ENCODE results near the gene HSPA14.
A peak's percentile ranks its signal among the peaks of the same experiment; 100 is the strongest.
"Not testable (repeated sequence)": the region's sequence is repeated elsewhere in the genome, so short reads cannot be mapped to it uniquely, and the experiment has no call there.

The HSPA14 gene, protein sequence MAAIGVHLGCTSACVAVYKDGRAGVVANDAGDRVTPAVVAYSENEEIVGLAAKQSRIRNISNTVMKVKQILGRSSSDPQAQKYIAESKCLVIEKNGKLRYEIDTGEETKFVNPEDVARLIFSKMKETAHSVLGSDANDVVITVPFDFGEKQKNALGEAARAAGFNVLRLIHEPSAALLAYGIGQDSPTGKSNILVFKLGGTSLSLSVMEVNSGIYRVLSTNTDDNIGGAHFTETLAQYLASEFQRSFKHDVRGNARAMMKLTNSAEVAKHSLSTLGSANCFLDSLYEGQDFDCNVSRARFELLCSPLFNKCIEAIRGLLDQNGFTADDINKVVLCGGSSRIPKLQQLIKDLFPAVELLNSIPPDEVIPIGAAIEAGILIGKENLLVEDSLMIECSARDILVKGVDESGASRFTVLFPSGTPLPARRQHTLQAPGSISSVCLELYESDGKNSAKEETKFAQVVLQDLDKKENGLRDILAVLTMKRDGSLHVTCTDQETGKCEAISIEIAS

DNA sequence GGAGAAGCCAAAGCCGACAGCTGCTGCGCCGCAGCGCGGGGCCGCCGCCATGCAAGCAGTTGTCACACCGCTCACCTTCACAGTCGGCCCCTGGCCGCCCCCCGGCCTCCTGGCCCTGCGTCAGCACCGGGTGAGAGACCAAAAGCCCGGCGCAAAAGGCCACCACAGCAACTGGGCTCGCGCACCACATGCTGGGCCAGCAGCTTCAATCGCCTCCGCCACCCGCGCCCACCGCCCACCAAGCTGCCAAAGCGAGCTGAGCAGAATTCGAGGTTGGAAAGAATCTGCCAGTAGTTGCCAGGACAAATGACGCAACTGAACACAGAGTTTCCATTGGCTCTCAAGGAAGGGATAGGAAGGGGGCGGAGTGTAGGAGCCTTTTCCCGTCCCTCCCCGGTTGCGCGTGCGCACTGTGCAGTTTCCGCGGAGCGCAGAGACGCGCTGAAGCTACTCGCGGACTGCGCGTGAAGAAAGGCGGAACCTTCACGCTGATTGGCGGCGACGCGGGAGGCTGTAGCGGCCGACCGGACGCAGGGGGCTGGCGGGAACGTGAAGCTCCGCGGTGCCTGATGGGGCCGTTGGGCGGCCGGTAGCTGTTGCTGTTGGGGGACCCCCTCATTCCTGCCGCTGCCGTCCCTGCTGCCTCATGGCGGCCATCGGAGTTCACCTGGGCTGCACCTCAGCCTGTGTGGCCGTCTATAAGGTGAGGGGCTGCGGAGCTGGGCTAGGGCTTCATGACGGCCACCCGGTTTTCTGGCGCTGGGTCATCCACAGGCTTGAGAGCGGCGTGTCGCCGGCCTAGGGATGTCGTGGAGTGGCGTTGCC, at the start of gene HSPA14, which contains the start of the genes CDNF and MSANTD7:
Gene HSPA14 (plus strand): TSS at position 550 of the 825 bp plus-strand sequence. CDS start 97 bp downstream, at position 647.
Gene CDNF (minus strand): TSS at position 281 of the 825 bp plus-strand sequence. CDS start 91 bp downstream, at position 190.
Gene MSANTD7 (plus strand): TSS at position 550 of the 825 bp plus-strand sequence. CDS start 3,979 bp downstream, outside the sequence.
- peak; percentile 99 for DNase-seq

DNA sequence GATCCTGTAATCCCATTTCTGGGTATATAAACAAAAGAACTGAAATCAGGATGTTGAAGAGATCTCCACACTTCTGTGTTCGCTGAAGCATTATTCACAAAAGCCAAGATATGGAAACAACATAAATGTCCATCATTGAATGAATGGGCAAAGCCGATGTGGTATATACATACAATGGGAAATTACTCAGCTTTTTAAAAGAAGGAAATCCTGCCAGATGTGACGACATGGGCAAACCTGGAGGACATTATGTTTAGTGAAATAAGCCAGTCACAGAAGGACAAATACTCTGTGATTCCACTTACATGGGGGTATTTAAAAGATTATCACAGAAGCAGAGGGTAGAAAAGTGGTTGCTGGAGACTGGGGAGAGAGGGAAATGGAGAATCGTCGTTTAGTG, 39.5 kb upstream of the HSPA14 start:
- DNase-seq: no peak

DNA sequence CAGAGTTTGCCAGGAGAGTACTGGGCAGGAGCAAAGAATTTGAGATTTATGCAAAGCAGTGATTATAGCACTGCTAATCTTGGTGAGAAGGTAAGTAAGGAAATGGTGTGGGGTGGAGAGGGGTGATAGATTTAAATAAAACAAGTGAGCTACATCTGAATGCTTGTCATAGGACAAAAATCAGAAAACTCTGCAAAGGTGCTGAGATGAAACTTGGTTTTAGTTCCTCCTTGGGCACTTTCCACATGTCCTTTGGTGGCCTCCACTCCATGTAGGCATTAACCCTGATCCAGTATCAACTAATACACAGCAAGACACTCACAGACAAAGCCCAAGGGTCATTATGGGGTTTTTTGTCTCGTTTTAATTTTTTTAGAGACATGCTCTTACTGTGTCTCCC, 37.7 kb upstream of the HSPA14 start:
- no peak for DNase-seq

DNA sequence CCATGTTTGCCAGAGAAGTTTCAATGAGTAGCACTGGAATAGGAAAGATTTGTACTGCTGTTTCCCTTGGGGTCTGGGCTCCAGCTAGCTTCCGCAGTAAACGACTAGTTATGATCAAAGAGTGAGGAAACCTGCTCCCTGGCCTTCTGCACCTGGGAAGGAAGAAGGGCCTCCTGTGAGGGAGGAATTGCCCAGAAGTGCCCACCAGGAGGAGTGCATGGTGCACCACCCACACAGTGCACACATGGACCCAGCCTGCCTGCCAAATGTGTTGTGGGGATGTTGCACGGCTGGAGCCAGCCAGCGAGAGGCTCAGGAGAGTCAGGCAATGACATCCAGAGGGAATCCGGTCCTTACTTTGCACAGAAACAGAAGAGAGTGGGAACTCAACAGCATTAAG, 36.4 kb upstream of the HSPA14 start:
- peak; percentile 5 for DNase-seq

DNA sequence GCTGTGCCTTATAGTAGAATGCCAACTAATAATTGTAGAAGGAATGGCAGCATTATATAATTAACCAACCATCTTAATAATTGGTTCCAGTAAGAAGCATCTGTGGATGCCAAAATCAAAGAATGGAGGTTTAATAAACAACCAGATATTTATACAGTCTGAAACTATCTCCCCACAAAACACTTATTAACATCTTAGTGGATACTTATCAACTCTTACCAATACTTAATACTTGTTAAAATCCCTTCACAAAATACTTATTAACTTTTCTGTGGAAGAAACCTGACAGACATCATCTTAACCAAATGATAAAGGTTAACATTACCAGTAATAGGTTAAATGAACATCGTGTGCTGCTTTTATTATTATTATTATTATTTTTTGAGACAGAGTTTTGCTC, 34.3 kb upstream of the HSPA14 start:
- DNase-seq: no peak

DNA sequence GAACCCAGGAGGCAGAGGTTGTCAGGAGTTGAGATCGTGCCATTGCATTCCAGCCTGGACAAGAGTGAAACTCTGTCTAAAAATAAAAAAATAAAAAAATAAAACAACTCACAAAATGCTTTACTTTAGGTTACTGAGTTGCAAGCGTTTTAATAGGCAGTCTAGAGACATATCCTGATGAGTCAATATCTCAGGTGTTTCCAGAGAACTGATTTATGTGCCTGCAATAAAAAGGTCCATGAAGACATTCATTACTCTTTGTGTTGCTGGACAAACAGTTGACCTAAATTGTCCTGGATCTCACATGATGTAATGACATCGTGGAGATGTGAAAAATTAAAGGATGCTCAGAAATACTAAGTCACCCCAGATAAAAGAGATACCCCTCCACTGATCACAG, 31.8 kb upstream of the HSPA14 start:
- DNase-seq: no peak

DNA sequence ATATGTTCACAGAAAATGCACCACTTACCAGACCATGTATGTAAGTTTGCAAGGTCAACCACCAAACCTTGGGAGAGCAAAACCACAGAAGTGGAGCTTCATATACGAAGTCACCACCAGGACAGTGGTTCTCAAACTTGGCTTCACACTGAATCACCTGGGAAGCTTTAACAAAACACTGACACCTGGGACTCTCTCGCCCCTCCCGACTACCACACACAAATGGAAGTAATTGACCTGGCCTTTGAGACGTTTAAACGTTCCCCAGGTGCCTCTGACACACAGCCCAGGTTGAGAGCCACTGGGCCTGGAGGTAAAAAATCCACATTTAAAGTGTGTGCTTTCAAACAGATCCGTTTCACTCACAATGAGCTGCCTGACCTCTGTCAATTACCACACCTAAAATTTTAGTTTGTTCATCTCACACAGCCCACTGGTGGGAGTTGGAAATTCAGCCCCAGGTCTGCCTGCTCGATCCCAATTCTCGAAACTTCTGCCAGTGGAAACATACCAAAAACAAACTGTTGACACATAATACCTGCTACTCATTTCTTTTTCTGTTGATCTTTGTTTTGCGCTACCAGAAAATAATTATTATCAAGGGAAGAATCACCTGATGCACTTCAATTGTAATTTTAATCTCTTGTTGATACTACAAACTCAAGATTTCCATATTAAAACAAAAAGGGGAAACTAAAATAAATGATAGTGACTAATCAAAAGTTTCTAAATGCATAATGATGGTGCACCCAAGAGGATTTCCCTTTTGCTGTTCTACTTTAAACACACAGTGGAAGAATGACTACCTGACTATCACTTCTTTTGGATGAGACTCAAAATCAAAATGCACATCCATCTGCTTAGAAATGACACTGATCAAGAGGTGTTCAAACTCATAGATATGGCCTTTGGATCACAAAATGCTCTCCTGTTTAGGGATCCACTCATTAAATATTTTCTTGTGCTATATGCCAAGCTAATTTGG, 26.8 kb upstream of the HSPA14 start:
- no peak for DNase-seq

DNA sequence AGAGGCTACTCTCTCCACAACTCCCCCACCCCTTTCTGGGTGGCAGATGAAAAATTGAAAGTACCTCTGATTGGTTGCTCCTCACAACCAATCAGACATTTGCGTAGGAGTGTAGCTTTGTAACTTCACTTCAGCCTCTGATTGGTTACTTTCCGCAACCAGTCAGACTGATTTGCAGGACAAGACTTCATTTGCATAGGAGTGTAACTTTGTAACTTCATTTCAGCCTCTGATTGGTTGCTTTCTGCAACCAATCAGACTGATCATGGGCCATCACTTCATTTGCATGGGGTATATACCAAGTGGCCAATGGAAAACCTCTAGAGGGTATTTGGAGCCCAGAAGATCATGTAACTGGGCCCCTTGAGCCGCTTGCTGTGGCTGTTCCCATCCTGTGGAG, 25.8 kb upstream of the HSPA14 start:
- DNase-seq: no peak

DNA sequence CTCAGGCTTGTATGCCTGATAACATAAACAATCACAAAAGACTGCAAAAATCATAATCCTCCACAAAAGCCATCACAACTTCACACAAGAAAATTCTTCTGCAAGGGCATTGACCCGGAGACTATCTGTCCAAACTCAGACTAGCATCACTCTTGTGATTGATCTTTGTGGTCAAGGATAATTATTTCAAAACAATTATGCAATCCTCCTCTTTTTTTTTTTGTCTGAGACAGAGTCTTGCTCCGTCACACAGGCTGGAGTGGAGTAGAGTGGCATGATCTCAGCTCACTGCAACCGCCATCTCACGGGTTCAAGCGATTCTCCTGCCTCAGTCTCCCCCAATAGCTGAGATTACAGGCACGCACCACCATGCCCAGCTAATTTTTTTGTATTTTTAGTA, 22.4 kb upstream of the HSPA14 start:
- no peak for DNase-seq

DNA sequence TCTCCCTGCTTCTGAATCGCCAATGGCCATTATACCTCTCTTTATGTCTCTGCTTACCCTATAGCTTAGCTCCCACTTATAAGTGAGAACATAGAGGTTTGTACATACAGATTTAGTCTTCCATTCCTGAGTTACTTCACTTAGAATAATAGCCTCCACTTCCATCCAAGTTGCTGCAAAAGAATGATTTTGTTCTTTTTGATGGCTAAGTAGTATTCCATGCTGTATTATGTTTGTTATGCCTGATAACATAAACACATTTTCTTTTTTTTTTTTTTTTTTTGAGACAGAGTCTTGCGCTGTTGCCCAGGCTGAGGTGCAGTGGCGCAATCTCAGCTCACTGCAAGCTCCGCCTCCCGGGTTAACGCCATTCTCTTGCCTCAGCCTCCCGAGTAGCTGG, 21.4 kb upstream of the HSPA14 start:
- DNase-seq: not testable (repeated sequence)

DNA sequence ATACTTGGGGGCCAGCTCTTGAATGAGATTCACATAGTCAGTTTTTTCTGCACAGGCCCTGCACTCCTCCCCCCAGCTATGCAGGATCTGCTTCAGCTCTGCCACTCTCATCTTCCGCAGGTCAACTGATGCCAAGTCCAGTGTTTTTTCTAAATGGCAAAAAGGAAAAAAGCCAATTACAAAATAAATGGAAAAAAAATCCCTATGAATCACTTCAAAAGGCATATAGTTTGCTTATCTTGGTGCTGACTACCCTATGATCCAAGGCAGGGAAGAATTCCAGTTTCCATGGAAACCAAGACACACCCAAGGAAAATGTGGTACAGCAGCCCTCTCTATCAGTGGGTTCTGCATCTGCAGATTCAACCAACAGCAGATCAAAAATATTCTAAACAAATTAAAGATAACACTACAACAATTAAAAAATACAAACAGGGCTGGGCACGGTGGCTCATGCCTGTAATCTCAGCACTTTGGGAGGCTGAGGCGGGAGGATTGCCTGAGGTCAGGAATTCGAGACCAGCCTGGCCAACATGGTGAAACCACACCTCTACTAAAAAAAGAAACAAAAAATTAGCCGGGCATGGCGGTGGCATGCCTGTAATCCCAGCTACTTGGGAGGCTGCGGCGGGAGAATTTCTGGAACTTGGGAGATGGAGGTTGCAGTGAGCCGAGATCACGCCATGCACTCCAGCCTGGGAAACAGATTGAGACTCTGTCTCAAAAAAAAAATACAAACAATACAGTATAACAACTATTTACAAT, 17.9 kb upstream of the HSPA14 start:
- no peak for DNase-seq

DNA sequence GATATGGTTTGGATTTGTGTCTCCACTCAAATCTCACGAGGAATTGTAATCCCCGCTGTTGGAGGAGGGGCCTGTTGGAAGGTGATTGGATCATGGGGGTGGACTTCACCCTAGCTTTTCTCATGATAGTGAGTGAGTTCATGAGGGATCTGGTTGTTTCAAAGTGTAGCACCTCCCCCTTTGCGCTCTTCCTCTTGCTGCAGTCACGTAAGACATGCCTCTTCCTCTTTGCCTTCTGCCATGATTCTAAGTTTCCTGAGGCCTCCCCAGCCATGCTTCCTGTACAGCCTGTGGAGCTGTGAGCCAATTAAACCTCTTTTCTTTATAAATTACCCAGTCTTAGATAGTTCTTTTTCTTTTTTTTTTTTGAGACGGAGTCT, 17.3 kb upstream of the HSPA14 start:
- DNase-seq: no peak

DNA sequence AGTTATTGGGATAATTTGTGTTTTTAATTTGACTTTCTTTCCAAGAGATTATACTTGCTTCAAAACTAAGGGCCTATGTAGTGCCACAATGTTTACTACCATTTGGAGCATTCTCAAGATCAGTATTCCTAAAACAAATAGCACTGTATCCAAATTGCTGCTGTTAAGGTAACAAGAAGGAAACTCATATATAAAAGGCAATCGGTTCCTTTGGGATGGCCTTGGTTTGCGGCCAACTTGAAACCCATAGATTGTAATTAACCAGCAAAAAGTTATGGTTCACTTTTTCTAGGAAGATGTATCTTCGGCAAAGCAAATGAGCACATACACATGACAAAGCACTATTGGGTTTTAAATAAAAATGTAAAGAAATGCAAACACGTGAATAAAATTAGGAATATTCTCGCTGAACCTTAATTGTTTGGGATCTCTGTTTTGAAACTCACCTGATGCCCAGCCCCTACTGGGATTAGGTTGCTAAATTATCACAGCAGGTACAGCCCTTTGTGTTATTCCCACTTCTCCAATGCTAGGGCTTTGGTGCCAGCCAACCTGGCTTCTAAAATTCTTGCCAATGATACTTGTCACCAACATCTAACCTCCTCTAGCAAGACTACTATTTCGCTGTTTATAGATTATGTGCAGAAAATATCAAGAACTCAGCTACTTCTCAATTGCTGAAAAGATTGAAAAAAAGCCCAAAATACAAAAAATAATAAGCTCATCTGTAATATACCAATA, 16.3 kb upstream of the HSPA14 start:
- no peak for DNase-seq

DNA sequence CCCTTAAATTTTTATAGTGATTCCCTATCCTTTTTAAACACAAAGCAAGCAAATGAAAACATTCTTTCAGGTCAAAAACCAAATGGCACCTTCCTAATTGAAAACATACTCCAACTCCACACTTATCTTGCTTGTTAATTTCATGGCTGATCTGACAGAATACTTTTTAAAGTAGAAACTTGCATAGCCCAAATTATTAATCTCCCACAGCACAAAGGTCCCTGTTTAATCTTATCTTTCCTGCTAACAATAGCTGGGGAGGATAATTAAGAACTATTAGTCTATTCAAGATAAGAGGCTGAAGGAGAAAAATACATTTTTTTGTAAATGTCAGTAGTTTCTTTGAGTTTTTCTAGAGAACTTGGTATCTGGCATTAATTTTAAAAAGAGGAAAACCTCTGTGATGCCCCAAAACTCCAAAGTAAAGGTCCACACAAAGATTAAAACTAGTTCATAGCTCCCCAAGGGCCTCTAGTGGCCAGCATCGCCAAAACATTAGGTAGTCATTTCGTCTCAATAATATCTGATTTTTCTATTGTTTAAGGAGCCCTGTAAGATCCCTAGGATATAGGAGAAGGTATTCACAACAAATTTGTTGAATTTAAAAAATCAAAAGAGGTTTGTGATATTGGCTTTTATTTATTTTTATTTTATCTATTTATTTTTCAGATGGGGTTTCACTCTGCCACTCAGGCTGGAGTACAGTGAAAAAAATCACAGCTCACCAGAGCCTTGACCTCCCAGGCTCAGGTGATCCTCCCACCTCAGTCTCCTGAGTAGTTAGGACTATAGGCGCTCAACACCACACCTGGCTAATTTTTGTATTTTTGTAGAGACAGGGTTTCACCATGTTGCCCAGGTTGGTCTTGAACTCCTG, 15.0 kb upstream of the HSPA14 start:
- DNase-seq: peak; percentile 62

DNA sequence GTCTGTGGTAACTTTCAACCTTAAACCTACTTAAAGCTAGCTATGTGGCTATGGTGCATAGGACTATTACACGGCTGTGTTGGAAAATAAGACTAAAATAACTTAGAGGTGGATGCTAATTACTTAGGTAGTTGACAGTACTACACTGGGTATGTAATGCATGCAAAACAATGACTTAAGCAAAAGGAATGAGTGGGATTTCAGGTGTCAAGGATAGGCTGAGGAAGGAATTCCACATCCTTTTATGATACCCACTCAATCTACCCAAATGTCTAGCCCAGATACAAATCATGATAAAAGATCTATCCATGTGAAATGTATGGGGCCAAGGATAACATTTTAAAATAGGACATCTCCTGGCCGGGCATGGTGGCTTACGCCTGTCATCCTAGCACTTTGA, 14.1 kb upstream of the HSPA14 start:
- DNase-seq: no peak

DNA sequence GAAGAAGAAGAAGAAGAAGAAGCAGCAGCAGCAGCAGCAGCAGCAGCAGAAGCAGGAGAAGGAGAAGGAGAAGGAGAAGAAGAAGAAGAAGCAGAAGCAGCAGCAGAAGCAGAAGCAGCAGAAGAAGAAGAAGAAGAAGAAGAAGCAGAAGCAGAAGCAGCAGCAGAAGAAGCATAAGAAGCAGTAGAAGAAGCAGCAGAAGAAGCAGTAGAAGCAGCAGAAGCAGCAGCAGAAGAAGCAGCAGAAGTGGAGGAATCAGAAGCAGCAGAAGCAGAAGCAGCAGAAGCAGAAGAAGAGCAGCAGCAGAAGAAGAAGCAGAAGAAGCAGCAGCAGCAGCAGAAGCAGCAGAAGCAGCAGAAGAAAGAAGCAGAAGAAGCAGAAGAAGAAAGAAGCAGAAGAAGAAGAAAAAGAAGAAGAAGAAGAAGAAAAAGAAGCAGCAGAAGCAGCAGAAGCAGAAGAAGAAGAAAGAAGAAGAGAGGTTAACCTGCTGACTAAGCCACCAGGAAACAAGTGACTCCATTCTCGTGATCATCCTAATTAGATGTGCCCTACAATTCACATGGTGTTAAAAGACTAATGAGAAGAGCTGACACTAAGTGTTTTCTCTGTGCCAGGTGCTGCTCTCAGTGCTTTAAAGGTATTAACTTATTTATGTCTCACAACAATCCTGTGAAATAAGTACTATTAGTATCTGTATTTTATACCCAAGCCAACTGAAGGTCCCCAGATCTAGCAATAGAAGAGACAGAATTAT, 11.9 kb upstream of the HSPA14 start:
- DNase-seq: no peak

DNA sequence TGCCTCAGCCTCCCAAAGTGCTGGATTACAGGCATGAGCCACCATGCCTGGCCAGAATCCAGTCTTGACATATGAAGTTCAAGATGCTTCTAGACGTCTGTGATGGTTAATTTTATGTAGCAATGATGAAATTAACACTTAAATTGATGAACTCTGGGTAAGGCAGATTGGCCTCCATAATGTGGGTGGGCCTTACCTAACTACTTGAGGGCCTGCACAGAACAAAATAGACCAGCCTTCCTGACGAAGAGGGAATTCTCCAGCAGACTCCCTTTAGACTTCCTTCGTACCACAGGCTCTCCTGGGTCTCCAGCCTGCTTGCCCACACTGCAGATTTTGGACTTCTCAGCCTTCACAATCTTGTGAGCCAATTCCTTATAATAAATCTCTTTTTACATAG, 5.0 kb upstream of the HSPA14 start:
- no peak for DNase-seq

DNA sequence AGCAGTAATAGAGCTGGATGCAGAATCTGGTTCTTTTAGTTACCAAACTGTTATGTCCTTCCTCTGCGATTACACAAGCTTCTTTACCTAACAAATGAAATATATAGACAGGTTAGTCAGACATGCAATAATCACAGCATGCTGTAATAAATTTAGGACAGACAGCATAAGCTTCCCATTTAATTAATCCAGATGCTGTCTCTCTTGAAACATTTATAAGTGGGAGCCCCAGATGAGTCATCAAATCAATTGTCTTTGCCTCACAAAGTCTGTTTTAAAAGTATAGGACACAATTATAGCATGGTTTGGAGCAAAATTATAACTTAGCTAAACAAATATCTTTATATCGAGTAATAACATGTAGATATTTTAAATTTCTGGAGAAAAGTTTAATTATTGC, 1.9 kb upstream of the HSPA14 start:
- DNase-seq: no peak
